Measurements from ENCODE around the gene SLC1A4.
"Not testable (repeated sequence)": the region's sequence is repeated elsewhere in the genome, so short reads cannot be mapped to it uniquely, and the experiment has no call there.

SLC1A4 gene

GRCh38 chr2:65000644-65001043 is 11.4 kb downstream of the SLC1A4 start:
- TF ChIP-seq, protein P1, sequence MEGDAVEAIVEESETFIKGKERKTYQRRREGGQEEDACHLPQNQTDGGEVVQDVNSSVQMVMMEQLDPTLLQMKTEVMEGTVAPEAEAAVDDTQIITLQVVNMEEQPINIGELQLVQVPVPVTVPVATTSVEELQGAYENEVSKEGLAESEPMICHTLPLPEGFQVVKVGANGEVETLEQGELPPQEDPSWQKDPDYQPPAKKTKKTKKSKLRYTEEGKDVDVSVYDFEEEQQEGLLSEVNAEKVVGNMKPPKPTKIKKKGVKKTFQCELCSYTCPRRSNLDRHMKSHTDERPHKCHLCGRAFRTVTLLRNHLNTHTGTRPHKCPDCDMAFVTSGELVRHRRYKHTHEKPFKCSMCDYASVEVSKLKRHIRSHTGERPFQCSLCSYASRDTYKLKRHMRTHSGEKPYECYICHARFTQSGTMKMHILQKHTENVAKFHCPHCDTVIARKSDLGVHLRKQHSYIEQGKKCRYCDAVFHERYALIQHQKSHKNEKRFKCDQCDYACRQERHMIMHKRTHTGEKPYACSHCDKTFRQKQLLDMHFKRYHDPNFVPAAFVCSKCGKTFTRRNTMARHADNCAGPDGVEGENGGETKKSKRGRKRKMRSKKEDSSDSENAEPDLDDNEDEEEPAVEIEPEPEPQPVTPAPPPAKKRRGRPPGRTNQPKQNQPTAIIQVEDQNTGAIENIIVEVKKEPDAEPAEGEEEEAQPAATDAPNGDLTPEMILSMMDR (IDR thresholded peaks at IDR 0.05; ENCODE audit: control insufficient read depth, extremely low read depth, insufficient read depth), result no peak
- no peak overlapping the region for H3K4me3 ChIP-seq (ENCODE audit: low read depth, low read length)
- DNase-seq (ENCODE audit: low read depth), result no peak

- H3K4me3 ChIP-seq (ENCODE audit: low read depth, low read length), result no peak overlapping the region
- no peak for DNase-seq (ENCODE audit: low read depth)
- TF ChIP-seq, protein P1 (IDR thresholded peaks at IDR 0.05; ENCODE audit: control insufficient read depth, extremely low read depth, insufficient read depth), result no peak
These were observed 13.8 kb downstream of the SLC1A4 start for GRCh38 chr2:65003037-65003436.

- H3K4me3 ChIP-seq (ENCODE audit: low read depth, low read length); DNase-seq (ENCODE audit: low read depth): not testable (repeated sequence)
These were observed 15.0 kb downstream of the SLC1A4 start for GRCh38 chr2:65004232-65004631.

GRCh38 chr2:65013776-65014175 is 24.6 kb downstream of the SLC1A4 start:
- no peak overlapping the region for H3K4me3 ChIP-seq (ENCODE audit: low read depth, low read length)
- TF ChIP-seq, protein P1 (IDR thresholded peaks at IDR 0.05; ENCODE audit: control insufficient read depth, extremely low read depth, insufficient read depth), result no peak
- DNase-seq (ENCODE audit: low read depth), result no peak

DNA sequence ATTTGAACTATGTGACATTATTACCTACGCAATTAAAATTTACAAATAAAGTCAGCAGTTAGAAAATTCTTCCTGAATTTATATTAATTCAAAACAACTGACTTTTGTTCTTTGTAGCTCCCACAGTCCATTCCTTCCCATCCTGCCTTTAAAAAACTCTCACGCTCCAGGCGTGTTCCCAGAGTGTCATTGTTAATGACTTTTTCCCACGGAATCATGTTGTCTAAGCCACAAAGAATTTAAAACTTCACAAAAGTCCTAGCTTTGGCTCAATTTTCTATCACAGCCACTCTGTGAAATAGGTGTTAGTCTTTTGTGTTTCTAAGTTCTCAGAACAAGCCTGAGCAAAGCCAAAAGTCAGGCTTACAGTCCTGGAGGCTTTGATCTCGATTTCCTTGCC is 26.5 kb downstream of the SLC1A4 start:
- TF ChIP-seq, protein P1 (IDR thresholded peaks at IDR 0.05; ENCODE audit: control insufficient read depth, extremely low read depth, insufficient read depth), result no peak
- no peak overlapping the region for H3K4me3 ChIP-seq (ENCODE audit: low read depth, low read length)
- DNase-seq (ENCODE audit: low read depth), result no peak

- TF ChIP-seq, protein P1 (IDR thresholded peaks at IDR 0.05; ENCODE audit: control insufficient read depth, extremely low read depth, insufficient read depth), result no peak
- DNase-seq (ENCODE audit: low read depth), result no peak
- no peak overlapping the region for H3K4me3 ChIP-seq (ENCODE audit: low read depth, low read length)
These were observed 27.6 kb downstream of the SLC1A4 start for GRCh38 chr2:65016789-65017188.

- TF ChIP-seq, protein P1 (IDR thresholded peaks at IDR 0.05; ENCODE audit: control insufficient read depth, extremely low read depth, insufficient read depth), result no peak
- no peak overlapping the region for H3K4me3 ChIP-seq (ENCODE audit: low read depth, low read length)
- DNase-seq (ENCODE audit: low read depth), result no peak
These were observed 28.1 kb downstream of the SLC1A4 start for GRCh38 chr2:65017335-65017734.
